H1 (cell line): Measurements from ENCODE around the gene FES. TPM values are rescaled to one million over a fixed set of nuclear protein-coding genes. Genes with fewer than 3 reads are reported as not detected.

ENCODE experiments used
- CTCF ChIA-PET: fragments of 300-600 bp; sonication (Branson Sonifier 250); formaldehyde crosslinking; loops from one replicate; lab custom pipeline; 2021; ENCODE audit not compliant: partially characterized antibody; lab: Charles Lee
- POLR2A ChIA-PET: fragments of 300-600 bp; sonication (Branson Sonifier 250); formaldehyde crosslinking; loops from one replicate; lab custom pipeline; 2021; ENCODE audit warnings: inconsistent platforms; ENCODE audit not compliant: partially characterized antibody; lab: Charles Lee
- DNase-seq, 2 experiments: peaks; one replicate each; pipeline versions ENCODE4 v3.0.0 to v3.0.0-alpha.2; 2010 to 2022; ENCODE audit warnings: low spot score in 2 of 2, low read depth in 1 of 2, mixed read lengths in 1 of 2
- FAIRE-seq: peaks from 2 replicates; lab custom pipeline; 2011; peaks lifted over from hg19 to GRCh38; lab: Jason Lieb, UNC
- H2AFZ ChIP-seq: 2 replicates; pipeline ENCODE4 v1.8.1; 2012; ENCODE audit warnings: low read length, inconsistent platforms
- H2AK5ac ChIP-seq: 2 replicates; pipeline ENCODE4 v1.6.1; 2013; ENCODE audit warnings: low read depth, low read length
- H2BK120ac ChIP-seq: replicated peaks from 2 replicates; pipeline ENCODE3; 2013; ENCODE audit warnings: low read depth, low read length, inconsistent platforms
- H2BK12ac ChIP-seq: 2 replicates; pipeline ENCODE4 v1.6.1; 2013; ENCODE audit warnings: low read depth, low read length
- H2BK15ac ChIP-seq: 2 replicates; pipeline ENCODE4 v1.6.1; 2013; ENCODE audit warnings: low read length
- H2BK20ac ChIP-seq: 2 replicates; pipeline ENCODE4 v1.6.1; 2013; ENCODE audit warnings: low read length
- H2BK5ac ChIP-seq: 2 replicates; pipeline ENCODE4 v1.6.1; 2013; ENCODE audit warnings: low read depth, low read length
- H3K14ac ChIP-seq: 2 replicates; pipeline ENCODE4 v1.6.1; 2013; ENCODE audit warnings: inconsistent platforms; ENCODE audit not compliant: insufficient read length
- H3K18ac ChIP-seq: 2 replicates; pipeline ENCODE4 v1.6.1; 2013; ENCODE audit warnings: low read length; ENCODE audit errors: extremely low read depth
- H3K23ac ChIP-seq: 2 replicates; pipeline ENCODE4 v1.6.1; 2013; ENCODE audit warnings: inconsistent platforms; ENCODE audit not compliant: insufficient read length
- H3K23me2 ChIP-seq: 2 replicates; pipeline ENCODE4 v1.6.1; 2013; ENCODE audit warnings: low read depth, low read length
- H3K27ac ChIP-seq: 2 replicates; pipeline ENCODE4 v1.6.1; 2011; ENCODE audit warnings: low read depth, low read length, inconsistent platforms
- H3K27me3 ChIP-seq, 4 experiments: replicated peaks in 1 of 4; 1 replicate in 1 of 4; 2 replicates in 3 of 4; pipeline versions ENCODE4 v1.6.1 to v1.8.1; 2011 to 2013; ENCODE audit warnings: low read length in 3 of 4, mild to moderate bottlenecking in 3 of 4, inconsistent platforms in 2 of 4, mixed read lengths in 2 of 4, moderate library complexity in 1 of 4; ENCODE audit not compliant: control insufficient read depth in 3 of 4, insufficient read depth in 3 of 4; ENCODE audit errors: extremely low read depth in 1 of 4
- H3K36me3 ChIP-seq, 4 experiments: 2 replicates each; pipeline versions ENCODE4 v1.6.1 to v1.8.1; 2011 to 2013; ENCODE audit warnings: mild to moderate bottlenecking in 4 of 4, low read length in 3 of 4, moderate library complexity in 2 of 4, control low read depth in 1 of 4, inconsistent platforms in 1 of 4; ENCODE audit not compliant: insufficient read depth in 4 of 4, control insufficient read depth in 2 of 4
- H3K4ac ChIP-seq: replicated peaks from 2 replicates; pipeline ENCODE3; 2013; ENCODE audit warnings: low read length, low read depth, mixed read lengths, inconsistent platforms; ENCODE audit not compliant: insufficient read length
- H3K4me1 ChIP-seq, 4 experiments: replicated peaks in 1 of 4; 1 replicate in 1 of 4; 2 replicates in 3 of 4; pipeline versions ENCODE4 v1.6.1 to v1.8.1; 2011 to 2013; ENCODE audit warnings: low read length in 3 of 4, inconsistent platforms in 2 of 4, mixed read lengths in 1 of 4; ENCODE audit not compliant: insufficient read depth in 4 of 4, control insufficient read depth in 3 of 4
- H3K4me2 ChIP-seq, 2 experiments: 2 replicates each; pipeline versions ENCODE4 v1.6.1 to v1.8.1; 2011 to 2013; ENCODE audit warnings: low read depth in 2 of 2, low read length in 2 of 2, control low read depth in 1 of 2, inconsistent platforms in 1 of 2, mild to moderate bottlenecking in 1 of 2; ENCODE audit not compliant: insufficient read depth in 1 of 2
- H3K4me3 ChIP-seq, 4 experiments: fragments of 200-600, 300-600 bp in 1 of 4; sonication (generic), shearing (Covaris generic), sonication (Bioruptor Twin) in 1 of 4; 2 replicates each; pipeline versions ENCODE4 v1.5.1 to v1.8.1; 2011 to 2016; ENCODE audit warnings: low read length in 4 of 4, low read depth in 3 of 4, control low read depth in 2 of 4, inconsistent platforms in 2 of 4, mild to moderate bottlenecking in 2 of 4, mixed read lengths in 1 of 4, moderate library complexity in 1 of 4; ENCODE audit not compliant: insufficient read depth in 2 of 4; ENCODE audit errors: extremely low read depth in 1 of 4
- H3K56ac ChIP-seq: replicated peaks from 2 replicates; pipeline ENCODE3; 2013; ENCODE audit warnings: low read depth, mild to moderate bottlenecking, mixed read lengths, low read length, inconsistent platforms; ENCODE audit not compliant: insufficient read length
- H3K79me1 ChIP-seq: 2 replicates; pipeline ENCODE4 v1.6.1; 2013; ENCODE audit warnings: low read depth, low read length, control low read depth
- H3K79me2 ChIP-seq, 2 experiments: 2 replicates each; pipeline versions ENCODE4 v1.6.1 to v1.8.1; 2012 to 2013; ENCODE audit warnings: low read length in 2 of 2, mild to moderate bottlenecking in 2 of 2, inconsistent platforms in 1 of 2; ENCODE audit not compliant: insufficient read depth in 2 of 2, control insufficient read depth in 1 of 2
- H3K9ac ChIP-seq, 4 experiments: replicated peaks in 1 of 4; 1 replicate in 1 of 4; 2 replicates in 3 of 4; pipeline versions ENCODE4 v1.6.1 to v1.8.1; 2011 to 2013; ENCODE audit warnings: low read depth in 3 of 4, low read length in 3 of 4, control low read depth in 2 of 4, mild to moderate bottlenecking in 2 of 4, moderate library complexity in 2 of 4, inconsistent platforms in 1 of 4; ENCODE audit errors: extremely low read depth in 1 of 4
- H3K9me3 ChIP-seq, 2 experiments: 2 replicates each; pipeline versions ENCODE4 v1.6.1 to v1.8.1; 2012 to 2013; ENCODE audit warnings: mild to moderate bottlenecking in 2 of 2, moderate library complexity in 2 of 2, control low read depth in 1 of 2, inconsistent platforms in 1 of 2, low read depth in 1 of 2, low read length in 1 of 2, mixed read lengths in 1 of 2; ENCODE audit not compliant: insufficient read depth in 2 of 2
- H4K20me1 ChIP-seq, 2 experiments: replicated peaks in 1 of 2; 2 replicates each; pipeline versions ENCODE3 to v1.8.1; 2011 to 2013; ENCODE audit warnings: inconsistent platforms in 2 of 2, low read length in 2 of 2, mild to moderate bottlenecking in 1 of 2; ENCODE audit not compliant: insufficient read depth in 2 of 2, control insufficient read depth in 1 of 2
- H4K5ac ChIP-seq: 2 replicates; pipeline ENCODE4 v1.6.1; 2013; ENCODE audit warnings: low read length, low read depth, mixed read lengths, inconsistent platforms; ENCODE audit not compliant: insufficient read length
- H4K8ac ChIP-seq: 2 replicates; pipeline ENCODE4 v1.8.0; 2013; ENCODE audit warnings: mild to moderate bottlenecking, moderate library complexity, low read length, inconsistent platforms; ENCODE audit not compliant: insufficient read depth; ENCODE audit errors: extremely low read depth
- H4K91ac ChIP-seq: replicated peaks from 2 replicates; pipeline ENCODE3; 2013; ENCODE audit warnings: low read length, mixed read lengths, inconsistent platforms; ENCODE audit not compliant: insufficient read length
- CBX8 ChIP-seq: fragments of 300-800, 300-1000 bp; sonication (generic); IDR thresholded peaks from 2 replicates; pipeline ENCODE4 v1.7.1; 2016; ENCODE audit warnings: low read depth, low read length, borderline replicate concordance
- KDM1A ChIP-seq: fragments of 200-600, 300-600 bp; sonication (generic); IDR thresholded peaks from 2 replicates; pipeline ENCODE4 v1.7.1; 2016; ENCODE audit warnings: mild to moderate bottlenecking, low read length, borderline replicate concordance
- WGBS, 2 experiments: shearing (Covaris generic) in 1 of 2; methylation state at CpG; one replicate each; pipeline versions ENCODE4 v1.1.6 to v1.1.7; 2013 to 2015; ENCODE audit warnings: low lambda C conversion rate in 2 of 2, mixed read lengths in 2 of 2, inconsistent platforms in 1 of 2, low coverage in 1 of 2, missing lambda C conversion rate in 1 of 2; ENCODE audit not compliant: insufficient replicate concordance in 2 of 2, insufficient coverage in 1 of 2, insufficient read length in 1 of 2; ENCODE audit errors: extremely low coverage in 1 of 2, missing lambda C conversion rate in 1 of 2; 5-methylcytosine and 5-hydroxymethylcytosine counted together
- polyA plus RNA-seq, 7 experiments: library from polyadenylated mRNA; depleted of rRNA in 3 of 7; stranded (reverse) in 5 of 7; unstranded in 2 of 7; fragments of >200 nt in 5 of 7; fragments of 200-250 nt in 2 of 7; gene quantifications; 1 replicate in 5 of 7; 2 replicates in 1 of 7; 4 replicates in 1 of 7; pipeline versions ENCODE4 v1.2.1 to v1.2.3, GENCODE V29; 2011 to 2013; ENCODE audit warnings: missing spikeins in 2 of 7, mixed read lengths in 2 of 7
- total RNA-seq: library from RNA; stranded (reverse); fragmentation: NEBNext Ultra II Directional; extraction: Animal tissue kit (Norgen Biotek cat#: 25700); gene quantifications from 2 replicates; pipeline ENCODE4 v1.2.1, GENCODE V29; 2021

The FES gene
- total and polyA plus RNA-seq, 2 of the 8 experiments (the other 6 are each of a cell fraction or from before 2014, with no cell fraction given): 8.5 to 8.6 TPM

- Histone ChIP-seq H3K23me2 (peaks cover 1% of the 10 kb centered on the region; the same call in 1 of the 2 replicates), H3K36me3 (no peaks in the 10 kb centered on the region), H4K91ac (no peak overlapping the region), H3K9ac (no peak overlapping the region), H3K4me2 (no peak overlapping the region), H3K56ac (no peak overlapping the region), H3K27ac (no peak overlapping the region), H3K23ac (no peak overlapping the region), H2BK120ac (no peak overlapping the region), H3K4ac (no peak overlapping the region), H4K8ac (no peak overlapping the region), H4K5ac (no peak overlapping the region), H3K18ac (no peak overlapping the region), H2BK15ac (no peak overlapping the region), H3K14ac (no peak overlapping the region), H2AK5ac (0 out of 2 replicates have a peak overlapping the region, but pooled peaks have one; percentile 2), H2BK5ac (no peak overlapping the region), H3K9me3 (no peaks in the 10 kb centered on the region), H4K20me1 (no peaks in the 10 kb centered on the region), H3K79me1 (no peaks in the 10 kb centered on the region), H3K79me2 (no peaks in the 10 kb centered on the region), H3K27me3 (no peaks in the 10 kb centered on the region), H3K4me3 (no peak overlapping the region), H2BK12ac (no peak overlapping the region), H3K4me1 (peaks cover 12 to 23% (median 14%) of the 10 kb centered on the region in 4 experiments), H2AFZ (no peak overlapping the region), H2BK20ac (no peak overlapping the region)
- FAIRE-seq: no peak
- TF ChIP-seq CBX8: no peak
- no peak for TF ChIP-seq KDM1A
- no peak for DNase-seq
- ChIA-PET CTCF (interaction anchor here (0.6 to 3.0 kb wide), 4 partner anchors 16 to 190 kb away, joined by 3 to 23 read pairs (median 4); partner anchors contain the start of gene FES), POLR2A (no interaction called here)
- WGBS, 2 experiments: 89% methylated on average over 4 of the region's 4 CpGs; no CpG with 5 or more reads in 1 of the 2 experiments
Measured at GRCh38 chr15:90865702-90866101, 18.6 kb upstream of the FES start.
